ENCODE measurements around the gene HECW1.

Gene HECW1

DNA sequence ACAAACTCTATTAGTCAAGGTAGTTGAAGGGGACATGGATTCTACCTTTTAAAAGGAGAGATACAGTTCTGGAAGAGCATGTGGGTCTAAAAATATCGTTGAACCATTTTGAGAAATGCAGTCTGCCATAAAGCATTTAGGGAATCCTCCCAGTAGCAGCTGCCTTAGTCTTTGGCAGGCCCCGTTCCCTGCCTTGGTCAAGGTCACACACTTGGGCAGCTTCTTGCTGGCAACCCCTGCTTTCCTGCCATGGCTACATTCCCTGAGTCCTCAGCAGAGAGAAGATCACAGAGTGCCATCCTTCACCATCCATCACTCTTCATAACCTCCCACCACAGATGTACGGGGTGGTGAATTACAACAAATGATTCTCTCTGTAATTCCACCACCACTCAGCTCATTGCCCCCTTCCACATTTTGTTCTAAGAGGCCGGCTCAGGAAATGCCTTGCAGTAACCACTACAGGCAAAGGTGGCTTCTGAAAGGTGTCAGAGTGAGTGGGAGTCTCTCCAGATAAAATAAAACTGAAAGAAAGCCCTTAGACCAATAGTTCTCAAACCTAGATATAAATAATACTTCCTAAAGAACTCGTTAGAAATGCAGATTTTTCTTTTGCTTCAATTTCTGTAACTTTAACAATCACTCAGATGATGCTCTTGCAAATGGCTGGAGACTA, 349.0 kb downstream of the HECW1 start:
- DNase-seq (ENCODE audit: low read depth), result no peak

DNA sequence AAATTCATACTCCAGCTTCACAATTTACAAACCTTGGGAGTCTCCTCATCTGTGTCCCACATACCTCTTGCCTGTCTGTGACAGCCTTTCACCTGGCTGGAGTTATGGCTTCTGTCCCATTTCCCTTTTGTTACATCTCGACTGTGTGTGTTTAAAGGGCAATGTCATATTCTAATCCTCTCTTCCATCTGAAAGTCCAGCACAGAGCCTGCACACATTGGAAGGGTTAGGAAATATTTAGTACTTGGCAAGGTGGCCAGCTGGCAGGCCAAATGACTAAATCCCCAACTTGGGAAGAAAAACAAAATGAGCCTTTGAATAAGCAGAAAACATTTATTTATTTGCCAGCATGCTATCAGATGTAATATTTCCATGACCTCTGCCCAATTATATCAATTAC, 350.4 kb downstream of the HECW1 start:
- peak; percentile 64 for DNase-seq (ENCODE audit: low read depth)
- H3K4me3 ChIP-seq (ENCODE audit: low read length), result no peak overlapping the region
- TF ChIP-seq, protein P1, sequence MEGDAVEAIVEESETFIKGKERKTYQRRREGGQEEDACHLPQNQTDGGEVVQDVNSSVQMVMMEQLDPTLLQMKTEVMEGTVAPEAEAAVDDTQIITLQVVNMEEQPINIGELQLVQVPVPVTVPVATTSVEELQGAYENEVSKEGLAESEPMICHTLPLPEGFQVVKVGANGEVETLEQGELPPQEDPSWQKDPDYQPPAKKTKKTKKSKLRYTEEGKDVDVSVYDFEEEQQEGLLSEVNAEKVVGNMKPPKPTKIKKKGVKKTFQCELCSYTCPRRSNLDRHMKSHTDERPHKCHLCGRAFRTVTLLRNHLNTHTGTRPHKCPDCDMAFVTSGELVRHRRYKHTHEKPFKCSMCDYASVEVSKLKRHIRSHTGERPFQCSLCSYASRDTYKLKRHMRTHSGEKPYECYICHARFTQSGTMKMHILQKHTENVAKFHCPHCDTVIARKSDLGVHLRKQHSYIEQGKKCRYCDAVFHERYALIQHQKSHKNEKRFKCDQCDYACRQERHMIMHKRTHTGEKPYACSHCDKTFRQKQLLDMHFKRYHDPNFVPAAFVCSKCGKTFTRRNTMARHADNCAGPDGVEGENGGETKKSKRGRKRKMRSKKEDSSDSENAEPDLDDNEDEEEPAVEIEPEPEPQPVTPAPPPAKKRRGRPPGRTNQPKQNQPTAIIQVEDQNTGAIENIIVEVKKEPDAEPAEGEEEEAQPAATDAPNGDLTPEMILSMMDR (conservative IDR thresholded peaks at IDR 0.05; ENCODE audit: low read length), result no peak

More for the DNA sequence above, 349.0 kb downstream of the HECW1 start:
- no peak overlapping the region for H3K4me3 ChIP-seq (ENCODE audit: low read length)
- TF ChIP-seq, protein P1 (conservative IDR thresholded peaks at IDR 0.05; ENCODE audit: low read length), result no peak

GRCh38 chr7:43463401-43463980, 351.0 kb downstream of the HECW1 start:
- TF ChIP-seq, protein P1 (conservative IDR thresholded peaks at IDR 0.05; ENCODE audit: low read length), result no peak
- peak; percentile 39 for DNase-seq (ENCODE audit: low read depth)
- no peak overlapping the region for H3K4me3 ChIP-seq (ENCODE audit: low read length)

- peak; percentile 77 for DNase-seq (ENCODE audit: low read depth)
- TF ChIP-seq, protein P1 (conservative IDR thresholded peaks at IDR 0.05; ENCODE audit: low read length), result no peak
Observed at GRCh38 chr7:43465581-43466554, 353.4 kb downstream of the HECW1 start.

DNA sequence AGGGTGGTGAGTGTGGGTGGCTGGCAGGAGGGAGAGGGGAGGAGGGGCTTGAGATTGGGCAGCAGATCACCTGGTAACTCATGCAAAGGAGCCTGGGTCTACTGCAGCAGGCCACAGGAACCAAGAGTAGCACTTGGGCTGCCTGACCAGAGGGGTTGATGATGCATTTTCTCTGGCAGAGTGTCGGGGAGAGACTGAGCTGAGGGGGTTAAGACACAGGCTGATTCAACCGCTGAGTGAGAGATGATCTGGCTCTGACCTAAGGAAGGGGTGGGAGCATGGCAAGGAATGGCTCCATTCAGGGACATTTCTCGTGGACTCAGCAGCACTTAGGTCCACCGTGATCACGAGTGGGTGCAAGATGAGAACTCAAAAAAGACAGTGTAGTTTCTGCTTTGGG, 355.0 kb downstream of the HECW1 start:
- no peak overlapping the region for H3K4me3 ChIP-seq (ENCODE audit: low read length)
- DNase-seq (ENCODE audit: low read depth), result peak; percentile 56
- TF ChIP-seq, protein P1 (conservative IDR thresholded peaks at IDR 0.05; ENCODE audit: low read length), result no peak

More at GRCh38 chr7:43465581-43466554, 353.4 kb downstream of the HECW1 start:
- no peak overlapping the region for H3K4me3 ChIP-seq (ENCODE audit: low read length)

GRCh38 chr7:43467846-43468245, 355.4 kb downstream of the HECW1 start:
- no peak for DNase-seq (ENCODE audit: low read depth)
- TF ChIP-seq, protein P1 (conservative IDR thresholded peaks at IDR 0.05; ENCODE audit: low read length), result no peak
- no peak overlapping the region for H3K4me3 ChIP-seq (ENCODE audit: low read length)

Measured in AG10803 (cell line).